Measurements from ENCODE around the gene DCTPP1. TPM values are rescaled to one million over a fixed set of nuclear protein-coding genes. Genes with fewer than 3 reads are reported as not detected.

Gene DCTPP1
- total and polyA plus RNA-seq, 2 of the 13 experiments (the other 11 are each of a cell fraction or from before 2014, with no cell fraction given), result 54.8 to 74.4 TPM

- TF ChIP-seq ZGPAT (CRISPR knock-in tag; IDR thresholded peaks at IDR 0.05), result peak; percentile 97
- TF ChIP-seq TFAP4 (IDR thresholded peaks at IDR 0.05; ENCODE audit: borderline replicate concordance, low read depth), result peak; percentile 71; the same call in 1 of the 2 replicates
- TF ChIP-seq ZNF777 (CRISPR knock-in tag; IDR thresholded peaks at IDR 0.05), result peak; percentile 68
- TF ChIP-seq ZNF547 (CRISPR knock-in tag; IDR thresholded peaks at IDR 0.05), result peak; percentile 98
- TF ChIP-seq, protein P1, sequence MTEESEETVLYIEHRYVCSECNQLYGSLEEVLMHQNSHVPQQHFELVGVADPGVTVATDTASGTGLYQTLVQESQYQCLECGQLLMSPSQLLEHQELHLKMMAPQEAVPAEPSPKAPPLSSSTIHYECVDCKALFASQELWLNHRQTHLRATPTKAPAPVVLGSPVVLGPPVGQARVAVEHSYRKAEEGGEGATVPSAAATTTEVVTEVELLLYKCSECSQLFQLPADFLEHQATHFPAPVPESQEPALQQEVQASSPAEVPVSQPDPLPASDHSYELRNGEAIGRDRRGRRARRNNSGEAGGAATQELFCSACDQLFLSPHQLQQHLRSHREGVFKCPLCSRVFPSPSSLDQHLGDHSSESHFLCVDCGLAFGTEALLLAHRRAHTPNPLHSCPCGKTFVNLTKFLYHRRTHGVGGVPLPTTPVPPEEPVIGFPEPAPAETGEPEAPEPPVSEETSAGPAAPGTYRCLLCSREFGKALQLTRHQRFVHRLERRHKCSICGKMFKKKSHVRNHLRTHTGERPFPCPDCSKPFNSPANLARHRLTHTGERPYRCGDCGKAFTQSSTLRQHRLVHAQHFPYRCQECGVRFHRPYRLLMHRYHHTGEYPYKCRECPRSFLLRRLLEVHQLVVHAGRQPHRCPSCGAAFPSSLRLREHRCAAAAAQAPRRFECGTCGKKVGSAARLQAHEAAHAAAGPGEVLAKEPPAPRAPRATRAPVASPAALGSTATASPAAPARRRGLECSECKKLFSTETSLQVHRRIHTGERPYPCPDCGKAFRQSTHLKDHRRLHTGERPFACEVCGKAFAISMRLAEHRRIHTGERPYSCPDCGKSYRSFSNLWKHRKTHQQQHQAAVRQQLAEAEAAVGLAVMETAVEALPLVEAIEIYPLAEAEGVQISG (CRISPR knock-in tag; IDR thresholded peaks at IDR 0.05), result peak; percentile 95
- TF ChIP-seq, protein P2, sequence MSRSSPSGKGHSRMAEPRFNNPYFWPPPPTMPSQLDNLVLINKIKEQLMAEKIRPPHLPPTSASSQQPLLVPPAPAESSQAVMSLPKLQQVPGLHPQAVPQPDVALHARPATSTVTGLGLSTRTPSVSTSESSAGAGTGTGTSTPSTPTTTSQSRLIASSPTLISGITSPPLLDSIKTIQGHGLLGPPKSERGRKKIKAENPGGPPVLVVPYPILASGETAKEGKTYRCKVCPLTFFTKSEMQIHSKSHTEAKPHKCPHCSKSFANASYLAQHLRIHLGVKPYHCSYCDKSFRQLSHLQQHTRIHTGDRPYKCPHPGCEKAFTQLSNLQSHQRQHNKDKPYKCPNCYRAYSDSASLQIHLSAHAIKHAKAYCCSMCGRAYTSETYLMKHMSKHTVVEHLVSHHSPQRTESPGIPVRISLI (CRISPR knock-in tag; IDR thresholded peaks at IDR 0.05; ENCODE audit: borderline replicate concordance), result 0 out of 2 replicates have a peak, but pooled peaks have one; percentile 43
- TF ChIP-seq ZNF20 (CRISPR knock-in tag; IDR thresholded peaks at IDR 0.05), result no peak
- TF ChIP-seq SOX6 (IDR thresholded peaks at IDR 0.05), result no peak
- peak; percentile 84 for TF ChIP-seq SOX6 (CRISPR knock-in tag; IDR thresholded peaks at IDR 0.05)
- TF ChIP-seq CREBL2 (CRISPR knock-in tag; IDR thresholded peaks at IDR 0.05; ENCODE audit: borderline replicate concordance), result 0 out of 2 replicates have a peak, but pooled peaks have one; percentile 20
- peak; percentile 99 for TF ChIP-seq ARID4A (CRISPR knock-in tag; IDR thresholded peaks at IDR 0.05; ENCODE audit: borderline replicate concordance)
- peak; percentile 24; the same call in 1 of the 2 replicates for TF ChIP-seq FOXK1 (CRISPR knock-in tag; IDR thresholded peaks at IDR 0.05; ENCODE audit: borderline replicate concordance, low read depth)
- TF ChIP-seq ATF3 (CRISPR knock-in tag; IDR thresholded peaks at IDR 0.05), result no peak; the same call in 1 of the 2 replicates
- TF ChIP-seq GFI1 (CRISPR knock-in tag; IDR thresholded peaks at IDR 0.05; ENCODE audit: borderline replicate concordance), result peak; percentile 78; the same call in 1 of the 2 replicates
- no peak for TF ChIP-seq ZNF251 (CRISPR knock-in tag; IDR thresholded peaks at IDR 0.05)
- 0 out of 2 replicates have a peak, but pooled peaks have one; percentile 66 for TF ChIP-seq ZNF337 (CRISPR knock-in tag; IDR thresholded peaks at IDR 0.05; ENCODE audit: borderline replicate concordance, low read depth)
- TF ChIP-seq MEF2D (CRISPR knock-in tag; IDR thresholded peaks at IDR 0.05), result peak; percentile 80
Observed at GRCh38 chr16:30407102-30407803, 22.6 kb downstream of the DCTPP1 start, which contains the start of gene ZNF771 (continued).

All from HepG2 (cell line).